Measurements from ENCODE around the gene KIAA0825. TPM values are rescaled to one million over a fixed set of nuclear protein-coding genes. Genes with fewer than 3 reads are reported as not detected.

The KIAA0825 gene
- total and polyA plus RNA-seq, 5 donors: 0.43 to 4.2 (median 3.5) TPM

DNA sequence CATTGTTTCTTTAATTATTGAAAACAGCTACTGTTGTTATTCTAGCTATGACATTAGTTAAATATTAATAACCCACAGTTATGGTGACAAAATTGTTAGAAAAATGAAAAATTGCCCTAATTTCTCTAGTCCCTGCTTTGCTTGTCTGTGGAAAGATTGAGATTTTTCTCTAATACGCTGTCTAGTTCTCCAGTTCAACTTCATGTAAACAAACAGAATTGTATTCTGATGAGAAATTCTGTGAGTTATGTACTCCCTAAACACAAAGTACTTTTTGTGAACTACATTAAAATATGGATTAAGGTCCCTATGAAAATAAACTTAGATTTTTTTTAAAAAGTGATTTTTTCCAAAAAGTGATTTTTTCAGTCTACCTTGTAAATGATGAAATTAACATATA lies 8.8 kb upstream of the KIAA0825 start:
- H3K4me1 ChIP-seq (ENCODE audit: control insufficient read depth, insufficient read depth, low read length): no peaks in the 10 kb centered on the region
- H3K27ac ChIP-seq (ENCODE audit: low read length): no peak overlapping the region
- no peak for ATAC-seq
- H3K9me3 ChIP-seq (ENCODE audit: control insufficient read depth, low read length): no peaks in the 10 kb centered on the region
- 96% methylated on average over 1 of the region's 1 CpG for WGBS
- intact Hi-C loops (cut with DNase I): no loop called here
- no peak overlapping the region for H3K4me3 ChIP-seq (ENCODE audit: low read length)
- DNase-seq: no peak
- no peaks in the 10 kb centered on the region for H3K27me3 ChIP-seq (ENCODE audit: control insufficient read depth, insufficient read depth)

DNA sequence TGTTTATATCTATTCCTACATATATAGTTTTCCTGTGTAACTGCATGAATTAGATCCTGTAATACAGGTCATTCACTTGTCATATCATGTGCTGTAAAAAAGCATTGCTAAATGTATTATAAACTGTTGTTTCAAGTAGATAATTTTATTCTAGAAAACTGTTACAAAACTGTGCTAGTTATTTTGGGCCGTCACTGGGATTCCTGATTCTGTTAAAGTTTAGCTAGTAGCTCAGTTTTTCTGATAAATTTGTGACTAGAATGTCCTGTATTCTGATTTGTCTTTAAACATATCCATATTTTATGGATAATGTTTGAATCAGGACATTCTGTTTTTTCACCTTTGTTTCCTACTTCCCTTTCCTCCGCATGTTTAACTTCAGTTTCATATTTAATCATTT lies 5.5 kb upstream of the KIAA0825 start:
- Histone ChIP-seq H3K27me3 (ENCODE audit: control insufficient read depth, insufficient read depth) (no peaks in the 10 kb centered on the region), H3K4me3 (ENCODE audit: low read length) (no peak overlapping the region), H3K27ac (ENCODE audit: low read length) (no peak overlapping the region), H3K9me3 (ENCODE audit: control insufficient read depth, low read length) (no peaks in the 10 kb centered on the region), H3K4me1 (ENCODE audit: control insufficient read depth, insufficient read depth, low read length) (no peaks in the 10 kb centered on the region)
- WGBS: 62% methylated on average over 2 of the region's 2 CpGs
- intact Hi-C loops (cut with DNase I): no loop called here
- ATAC-seq: no peak
- no peak for DNase-seq

DNA sequence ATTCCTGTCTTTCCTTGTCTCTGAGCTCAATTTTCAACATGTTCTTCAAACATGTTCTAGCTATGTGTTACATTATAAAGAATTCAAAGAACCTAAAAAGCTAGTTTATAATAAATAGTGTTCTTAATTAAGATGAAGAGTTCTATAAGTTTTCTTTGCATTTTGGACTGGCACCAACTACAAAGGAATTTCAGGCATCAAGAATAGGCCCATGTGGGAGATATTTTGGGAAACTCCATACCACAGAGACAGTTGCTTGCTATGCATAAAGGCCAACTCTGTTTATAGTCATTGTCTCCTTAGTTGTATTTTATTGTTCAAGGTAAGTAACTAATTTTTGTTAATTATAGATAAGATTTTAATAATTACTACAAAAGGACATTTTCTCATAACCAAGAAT lies 4.6 kb upstream of the KIAA0825 start:
- DNase-seq (no peak), ATAC-seq (no peak)
- H3K27me3 ChIP-seq (ENCODE audit: control insufficient read depth, insufficient read depth): no peaks in the 10 kb centered on the region
- H3K9me3 ChIP-seq (ENCODE audit: control insufficient read depth, low read length): no peaks in the 10 kb centered on the region
- intact Hi-C loops (cut with DNase I): no loop called here
- no peaks in the 10 kb centered on the region for H3K4me1 ChIP-seq (ENCODE audit: control insufficient read depth, insufficient read depth, low read length)
- H3K27ac ChIP-seq (ENCODE audit: low read length): no peak overlapping the region
- no peak overlapping the region for H3K4me3 ChIP-seq (ENCODE audit: low read length)

DNA sequence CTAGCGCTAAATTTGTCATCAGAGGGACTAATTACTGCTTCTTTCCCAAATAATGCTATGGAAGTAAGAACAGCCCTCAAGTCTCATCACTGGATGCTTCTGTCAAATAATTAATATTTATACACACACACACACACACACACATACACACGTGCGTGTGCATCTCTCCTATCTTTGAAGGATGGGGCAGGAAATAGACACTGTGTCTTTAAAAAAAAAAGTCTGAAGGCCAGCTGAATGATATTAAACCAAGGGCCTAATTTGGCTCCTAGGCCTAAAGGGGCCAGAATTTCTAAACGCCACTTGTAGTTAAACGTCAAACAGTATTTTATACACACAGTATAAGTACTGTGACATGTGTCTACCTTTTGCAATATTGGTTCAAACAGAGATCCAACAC lies 3.4 kb upstream of the KIAA0825 start:
- 48% methylated on average over 5 of the region's 5 CpGs for WGBS
- intact Hi-C loops (cut with DNase I): no loop called here
- Histone ChIP-seq H3K27me3 (ENCODE audit: control insufficient read depth, insufficient read depth) (no peaks in the 10 kb centered on the region), H3K9me3 (ENCODE audit: control insufficient read depth, low read length) (no peaks in the 10 kb centered on the region), H3K4me1 (ENCODE audit: control insufficient read depth, insufficient read depth, low read length) (no peaks in the 10 kb centered on the region), H3K27ac (ENCODE audit: low read length) (no peak overlapping the region), H3K4me3 (ENCODE audit: low read length) (no peak overlapping the region)
- DNase-seq (no peak), ATAC-seq (no peak)

DNA sequence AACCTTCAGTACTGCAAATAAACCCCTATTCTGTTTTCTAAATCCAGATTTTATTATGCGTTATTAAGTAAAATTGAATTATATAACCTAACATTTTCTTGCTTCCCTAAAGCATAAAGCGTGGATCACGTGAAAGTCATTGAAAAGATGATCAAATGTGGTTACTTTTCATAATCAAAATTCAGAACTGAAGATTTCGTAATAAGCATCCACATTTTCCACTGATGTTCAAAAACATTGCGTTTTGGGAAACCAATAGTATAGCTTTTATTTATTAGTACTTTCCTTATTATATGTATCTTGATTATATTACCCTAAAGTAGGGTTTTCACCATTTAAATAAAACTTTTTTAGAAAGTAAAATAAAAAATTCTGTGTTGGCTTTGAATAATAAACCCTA lies 1.9 kb upstream of the KIAA0825 start:
- ATAC-seq (no peak), DNase-seq (no peak)
- 91% methylated on average over 5 of the region's 5 CpGs for WGBS
- intact Hi-C loops (cut with DNase I): no loop called here
- Histone ChIP-seq H3K4me1 (ENCODE audit: control insufficient read depth, insufficient read depth, low read length) (no peaks in the 10 kb centered on the region), H3K27me3 (ENCODE audit: control insufficient read depth, insufficient read depth) (no peaks in the 10 kb centered on the region), H3K27ac (ENCODE audit: low read length) (no peak overlapping the region), H3K9me3 (ENCODE audit: control insufficient read depth, low read length) (no peaks in the 10 kb centered on the region), H3K4me3 (ENCODE audit: low read length) (no peak overlapping the region)

DNA sequence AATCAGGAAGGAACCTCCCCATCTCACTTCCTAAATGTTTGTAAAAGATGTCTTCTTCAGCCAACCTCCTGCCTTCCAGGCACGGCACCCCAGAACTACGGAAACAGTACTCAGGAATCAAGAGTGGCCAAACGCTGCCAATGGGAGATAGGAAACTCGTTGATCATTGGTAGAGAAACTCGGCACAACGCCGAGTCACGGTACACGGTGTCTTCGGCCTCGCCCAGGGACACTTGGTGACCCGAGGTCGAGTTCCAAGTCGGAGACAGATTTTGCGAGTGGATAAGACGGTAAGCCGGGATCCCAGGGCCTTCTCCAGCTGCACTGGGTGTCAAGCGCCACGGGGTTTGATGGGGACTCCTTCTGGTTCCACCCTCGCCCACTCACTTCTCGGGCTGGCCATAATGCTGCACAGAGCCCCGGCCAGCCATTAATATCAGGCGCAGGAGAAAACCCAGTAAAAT lies 343 bp downstream of the KIAA0825 start:
- intact Hi-C loops (cut with DNase I): loop anchor here in 1 of 4 donors (5.0 kb wide), 1 partner anchor 91 kb away; no protein-coding TSS in a partner anchor

DNA sequence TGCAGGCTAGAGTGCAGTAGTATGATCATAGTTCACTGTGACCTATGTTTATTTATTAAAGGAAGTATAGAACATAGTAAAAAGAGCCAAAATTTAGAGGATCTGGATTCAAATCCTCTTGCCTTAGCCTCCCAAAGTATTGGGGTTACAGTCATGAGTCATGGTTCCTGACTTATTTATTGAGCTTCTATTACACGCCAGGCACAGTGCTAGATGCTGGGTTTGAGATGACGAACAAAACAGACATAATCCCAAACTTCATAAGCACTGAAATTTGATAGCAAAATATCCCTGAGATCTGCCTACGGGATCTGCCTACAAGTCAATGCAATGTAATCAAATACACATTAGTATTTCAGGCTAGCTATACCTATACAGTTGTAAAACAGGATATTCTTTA lies 2.5 kb downstream of the KIAA0825 start:
- Histone ChIP-seq H3K9me3 (ENCODE audit: control insufficient read depth, low read length) (no peaks in the 10 kb centered on the region), H3K27ac (ENCODE audit: low read length) (no peak overlapping the region), H3K4me3 (ENCODE audit: low read length) (no peak overlapping the region), H3K27me3 (ENCODE audit: control insufficient read depth, insufficient read depth) (no peaks in the 10 kb centered on the region), H3K4me1 (ENCODE audit: control insufficient read depth, insufficient read depth, low read length) (no peaks in the 10 kb centered on the region)
- WGBS: 93% methylated on average over 3 of the region's 3 CpGs
- intact Hi-C loops (cut with DNase I): loop anchor here in 1 of 4 donors (5.0 kb wide), 1 partner anchor 89 kb away; no protein-coding TSS in a partner anchor
- no peak for DNase-seq
- no peak for ATAC-seq

More for the DNA sequence above, 343 bp downstream of the KIAA0825 start:
- Histone ChIP-seq H3K4me1 (ENCODE audit: control insufficient read depth, insufficient read depth, low read length) (no peaks in the 10 kb centered on the region), H3K27me3 (ENCODE audit: control insufficient read depth, insufficient read depth) (no peaks in the 10 kb centered on the region), H3K4me3 (ENCODE audit: low read length) (peak overlapping the region; percentile 89), H3K9me3 (ENCODE audit: control insufficient read depth, low read length) (no peaks in the 10 kb centered on the region), H3K27ac (ENCODE audit: low read length) (peak overlapping the region; percentile 80)
- ATAC-seq: peak; percentile 82 to 89
- under 1% methylated on average over 23 of the region's 23 CpGs for WGBS
- peak; percentile 72 to 88 (median 80) for DNase-seq

DNA sequence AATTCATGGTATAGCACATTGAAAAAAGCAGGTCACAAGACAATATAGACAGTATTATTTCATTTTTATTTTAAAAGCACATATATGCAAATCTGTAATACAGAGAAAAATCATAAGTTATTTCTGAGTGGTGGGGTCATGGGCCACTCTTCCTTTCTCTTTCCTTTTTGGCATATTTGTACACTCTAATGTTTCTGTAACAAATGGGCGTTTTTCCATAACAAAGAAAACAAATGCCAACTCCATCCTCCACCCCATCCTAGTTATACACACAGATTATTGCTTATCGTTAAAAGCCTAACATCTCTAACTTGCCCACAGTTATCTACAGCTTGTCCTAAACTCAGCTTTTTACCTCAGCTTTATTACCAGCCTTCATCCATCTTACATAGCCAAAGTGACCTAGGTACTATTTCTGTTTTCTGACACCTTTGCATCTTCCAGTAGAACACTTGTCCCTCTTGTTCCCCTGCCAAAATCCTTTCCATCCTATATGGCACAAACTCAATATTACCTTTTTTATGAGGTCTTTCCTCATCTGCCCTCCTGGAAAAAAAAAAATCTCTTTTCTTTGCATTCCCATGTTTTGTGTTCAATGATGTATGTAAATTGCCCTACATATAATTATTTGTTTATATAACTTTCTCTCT lies 4.1 kb downstream of the KIAA0825 start:
- WGBS: 84% methylated on average over 2 of the region's 2 CpGs
- no peak for ATAC-seq

DNA sequence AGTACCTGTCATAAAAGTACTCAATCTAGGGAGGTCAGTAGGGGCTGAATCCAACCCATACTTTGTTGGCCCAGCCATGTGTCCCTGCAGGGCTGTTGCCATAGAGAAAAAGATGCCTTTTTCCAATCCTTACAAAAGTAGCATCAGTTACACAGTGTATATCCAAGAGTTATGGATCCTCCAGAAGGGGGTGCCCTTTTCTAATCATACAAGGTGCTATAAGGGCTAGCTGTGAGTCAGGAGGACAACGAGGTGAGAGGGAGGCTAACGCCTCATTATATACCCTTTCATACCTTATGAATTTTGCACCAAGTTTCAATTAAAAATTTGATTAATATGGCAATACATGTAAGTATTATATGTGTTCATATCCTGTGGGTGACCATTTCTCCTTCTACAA lies 4.8 kb downstream of the KIAA0825 start:
- WGBS: 72% methylated on average over 2 of the region's 2 CpGs
- no peaks in the 10 kb centered on the region for H3K4me1 ChIP-seq (ENCODE audit: control insufficient read depth, insufficient read depth, low read length)
- no peak overlapping the region for H3K4me3 ChIP-seq (ENCODE audit: low read length)
- no peak overlapping the region for H3K27ac ChIP-seq (ENCODE audit: low read length)
- intact Hi-C loops (cut with DNase I): no loop called here
- DNase-seq (no peak), ATAC-seq (no peak)
- H3K27me3 ChIP-seq (ENCODE audit: control insufficient read depth, insufficient read depth): no peaks in the 10 kb centered on the region
- no peaks in the 10 kb centered on the region for H3K9me3 ChIP-seq (ENCODE audit: control insufficient read depth, low read length)

More for the DNA sequence above, 4.1 kb downstream of the KIAA0825 start:
- no peak for DNase-seq
- H3K4me1 ChIP-seq (ENCODE audit: control insufficient read depth, insufficient read depth, low read length): no peaks in the 10 kb centered on the region
- no peaks in the 10 kb centered on the region for H3K9me3 ChIP-seq (ENCODE audit: control insufficient read depth, low read length)
- no peak overlapping the region for H3K4me3 ChIP-seq (ENCODE audit: low read length)
- H3K27me3 ChIP-seq (ENCODE audit: control insufficient read depth, insufficient read depth): no peaks in the 10 kb centered on the region
- H3K27ac ChIP-seq (ENCODE audit: low read length): no peak overlapping the region
- intact Hi-C loops (cut with DNase I): no loop called here

DNA sequence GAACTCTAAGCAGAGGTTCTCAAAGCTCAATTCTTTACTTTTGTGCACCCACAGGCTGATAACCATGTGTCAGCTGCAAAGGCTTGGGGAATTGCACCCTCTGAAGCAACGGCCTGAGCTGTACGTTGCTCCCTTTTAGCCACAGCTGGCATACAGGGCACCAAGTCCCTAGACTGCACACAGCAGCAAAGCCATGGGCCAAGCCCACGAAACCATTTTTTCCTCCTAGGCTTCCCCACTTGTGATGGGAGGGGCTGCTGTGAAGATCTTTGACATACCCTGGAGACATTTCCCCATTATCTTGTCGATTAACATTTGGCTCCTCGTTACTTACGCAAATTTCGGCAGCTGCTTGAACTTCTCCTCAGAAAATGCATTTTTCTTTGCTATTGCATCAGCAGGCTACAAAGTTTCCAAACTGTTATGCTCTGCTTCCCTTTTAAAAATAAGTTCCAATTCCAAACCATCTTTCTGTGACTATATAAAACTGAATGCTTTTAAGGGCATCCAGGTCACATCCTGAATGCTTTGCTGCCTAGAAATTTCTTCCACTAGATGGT lies 23.0 kb downstream of the KIAA0825 start:
- Histone ChIP-seq H3K9me3 (ENCODE audit: control insufficient read depth, low read length) (no peaks in the 10 kb centered on the region), H3K27me3 (ENCODE audit: control insufficient read depth, insufficient read depth) (no peaks in the 10 kb centered on the region), H3K4me1 (ENCODE audit: control insufficient read depth, insufficient read depth, low read length) (no peaks in the 10 kb centered on the region), H3K27ac (ENCODE audit: low read length) (no peak overlapping the region), H3K4me3 (ENCODE audit: low read length) (no peak overlapping the region)
- DNase-seq: no peak
- 87% methylated on average over 7 of the region's 7 CpGs for WGBS
- intact Hi-C loops (cut with DNase I): no loop called here
- no peak for ATAC-seq

DNA sequence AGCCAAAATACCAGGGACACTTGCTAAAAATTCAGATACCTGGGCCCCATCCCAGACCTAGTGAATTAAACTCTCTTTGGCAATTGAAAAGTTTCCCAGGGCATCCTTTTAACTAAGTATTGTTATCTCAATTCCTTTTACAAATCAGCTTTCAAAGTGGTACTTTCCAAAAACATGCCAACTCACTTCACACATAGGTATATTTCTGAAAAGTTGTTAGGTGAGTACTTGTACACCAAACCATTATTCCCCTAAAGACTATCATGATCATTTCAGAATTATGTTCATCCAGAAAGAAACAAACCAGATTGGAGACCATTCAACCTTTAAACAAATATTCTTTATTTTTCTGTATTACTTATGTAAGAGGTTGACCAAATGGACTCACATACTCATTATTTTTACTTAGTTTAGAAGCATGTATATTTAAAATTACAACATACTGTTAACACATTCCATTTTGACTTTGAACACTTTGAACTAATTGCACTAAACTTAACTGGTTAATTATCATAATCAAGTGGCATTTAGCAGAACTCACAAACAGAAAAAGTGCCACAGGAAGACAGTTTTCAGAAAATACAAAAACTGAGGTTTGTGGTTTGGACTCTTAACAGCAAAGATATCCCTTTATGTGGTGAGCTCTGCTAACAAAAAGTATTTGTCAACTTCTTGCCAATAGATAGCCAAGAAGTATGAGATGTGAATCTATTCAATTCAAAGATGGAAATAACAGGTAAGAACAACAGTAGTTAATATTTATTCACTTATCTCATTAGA lies 40.7 kb downstream of the KIAA0825 start:
- Histone ChIP-seq H3K27ac (ENCODE audit: low read length) (no peak overlapping the region), H3K4me3 (ENCODE audit: low read length) (no peak overlapping the region), H3K4me1 (ENCODE audit: control insufficient read depth, insufficient read depth, low read length) (no peaks in the 10 kb centered on the region), H3K27me3 (ENCODE audit: control insufficient read depth, insufficient read depth) (no peaks in the 10 kb centered on the region), H3K9me3 (ENCODE audit: control insufficient read depth, low read length) (no peaks in the 10 kb centered on the region)
- ATAC-seq (no peak), DNase-seq (no peak)
- intact Hi-C loops (cut with DNase I): no loop called here

Data from right cardiac atrium (tissue), 5 donors.